ENCODE data around the gene G3BP2.

G3BP2 gene

DNA sequence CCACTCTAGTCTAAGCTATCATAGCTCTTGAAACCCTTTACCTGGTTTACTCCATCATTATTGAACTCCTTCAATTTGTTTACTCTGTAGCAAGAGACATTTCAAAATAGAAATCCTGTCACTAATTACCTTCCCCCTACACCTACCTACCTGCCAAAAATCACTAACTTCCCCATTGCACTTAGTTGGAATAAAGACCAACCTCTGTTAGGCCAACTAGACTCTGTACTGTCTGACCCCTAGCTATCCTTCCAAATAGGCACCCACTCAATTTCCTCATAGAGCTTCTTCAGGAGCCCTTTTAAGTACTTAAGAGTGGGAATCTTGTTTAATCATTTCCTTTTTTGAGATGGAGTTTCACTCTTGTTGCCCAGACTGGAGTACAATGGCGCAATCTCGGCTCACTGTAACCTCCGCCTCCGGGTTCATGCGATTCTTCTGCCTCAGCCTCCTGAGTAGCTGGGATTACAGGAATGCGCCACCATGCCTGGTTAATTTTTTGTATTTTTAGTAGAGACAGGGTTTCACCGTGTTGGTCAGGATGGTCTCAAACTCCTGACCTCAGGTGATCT lies 34.0 kb downstream of the G3BP2 start:
- Histone ChIP-seq H3K9me3 (ENCODE audit: severe bottlenecking) (no peaks in the 10 kb centered on the region), H3K27ac (no peak overlapping the region), H3K27me3 (ENCODE audit: insufficient read depth, low read depth, severe bottlenecking) (no peaks in the 10 kb centered on the region), H3K36me3 (peaks cover 11% of the 10 kb centered on the region), H3K4me3 (ENCODE audit: low read depth, low read length) (no peak overlapping the region)
- TF ChIP-seq CTCF (IDR thresholded peaks at IDR 0.05; ENCODE audit: low read depth, low read length), result no peak
- no peak for DNase-seq

DNA sequence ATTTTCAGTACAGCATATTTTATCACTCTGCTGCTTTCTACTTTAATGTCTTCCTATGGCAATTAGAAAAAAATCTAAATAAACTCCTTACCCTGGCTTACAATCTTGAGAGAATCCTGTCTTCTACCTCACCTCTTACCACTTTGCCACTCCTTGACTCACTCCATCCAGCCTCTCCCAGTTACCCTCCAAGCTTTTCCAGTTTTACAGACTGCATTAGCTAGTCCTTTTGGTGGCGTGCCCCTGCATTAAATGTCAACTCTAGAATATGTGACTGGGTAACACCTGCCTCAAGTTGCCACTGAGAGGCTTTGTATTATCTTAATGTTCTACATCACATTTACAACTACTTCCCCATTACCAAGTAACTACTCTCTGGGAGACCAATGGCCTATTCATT lies 35.4 kb downstream of the G3BP2 start:
- no peaks in the 10 kb centered on the region for H3K27me3 ChIP-seq (ENCODE audit: insufficient read depth, low read depth, severe bottlenecking)
- TF ChIP-seq CTCF (IDR thresholded peaks at IDR 0.05; ENCODE audit: low read depth, low read length), result no peak
- no peak overlapping the region for H3K27ac ChIP-seq
- H3K4me3 ChIP-seq (ENCODE audit: low read depth, low read length), result no peak overlapping the region
- no peak for DNase-seq
- H3K36me3 ChIP-seq, result peaks cover 3% of the 10 kb centered on the region
- H3K9me3 ChIP-seq (ENCODE audit: severe bottlenecking), result no peaks in the 10 kb centered on the region

DNA sequence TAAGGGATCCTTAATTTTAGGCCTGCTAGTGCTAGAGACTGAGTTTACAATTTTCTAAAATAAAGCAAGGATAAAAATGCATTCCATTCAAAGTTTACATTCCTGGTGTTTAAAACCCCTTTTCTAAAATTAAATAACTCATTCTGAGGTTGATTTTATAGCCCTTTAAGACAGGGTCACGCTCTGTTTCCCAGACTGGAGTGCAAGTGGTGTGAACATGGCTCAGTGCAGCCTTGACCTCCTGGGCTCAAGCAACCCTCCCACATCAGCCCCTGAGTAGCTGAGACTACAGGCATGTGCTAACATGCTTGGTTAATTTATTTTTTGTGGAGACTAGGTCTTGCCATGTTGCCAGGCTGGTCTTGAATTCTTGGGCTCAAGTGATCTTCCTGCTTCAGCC lies 36.0 kb downstream of the G3BP2 start:
- Histone ChIP-seq H3K9me3 (ENCODE audit: severe bottlenecking) (no peaks in the 10 kb centered on the region), H3K4me3 (ENCODE audit: low read depth, low read length) (no peak overlapping the region), H3K36me3 (no peaks in the 10 kb centered on the region; the same call in 1 of the 2 replicates), H3K27me3 (ENCODE audit: insufficient read depth, low read depth, severe bottlenecking) (no peaks in the 10 kb centered on the region), H3K27ac (no peak overlapping the region)
- DNase-seq, result no peak
- TF ChIP-seq CTCF (IDR thresholded peaks at IDR 0.05; ENCODE audit: low read depth, low read length), result no peak

GRCh38 chr4:75634951-75635350 lies 38.3 kb downstream of the G3BP2 start:
- no peak for DNase-seq
- TF ChIP-seq CTCF (IDR thresholded peaks at IDR 0.05; ENCODE audit: low read depth, low read length), result no peak
- Histone ChIP-seq H3K27ac (no peak overlapping the region), H3K9me3 (ENCODE audit: severe bottlenecking) (no peaks in the 10 kb centered on the region), H3K4me3 (ENCODE audit: low read depth, low read length) (no peak overlapping the region), H3K36me3 (no peaks in the 10 kb centered on the region; the same call in 1 of the 2 replicates), H3K27me3 (ENCODE audit: insufficient read depth, low read depth, severe bottlenecking) (no peaks in the 10 kb centered on the region)

DNA sequence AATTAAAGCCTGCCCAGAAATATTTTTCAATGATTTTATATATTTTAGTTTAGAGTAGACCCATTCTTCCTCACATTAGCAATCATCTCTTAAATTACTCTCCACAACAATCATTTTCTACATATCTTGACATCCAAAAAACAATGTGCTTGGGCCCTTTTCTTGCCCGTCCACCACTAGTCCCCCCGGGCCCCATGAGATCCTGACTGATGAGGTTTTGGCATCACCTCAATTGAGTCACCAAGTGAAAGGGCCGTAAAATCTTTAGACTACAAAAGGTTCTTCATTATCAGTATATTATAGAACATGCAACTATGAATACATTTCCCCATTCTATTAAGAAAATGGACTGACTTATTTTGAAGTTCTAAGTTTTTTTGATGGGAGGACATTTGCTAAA lies 38.9 kb downstream of the G3BP2 start:
- no peak for DNase-seq
- no peak overlapping the region for H3K27ac ChIP-seq
- no peaks in the 10 kb centered on the region for H3K27me3 ChIP-seq (ENCODE audit: insufficient read depth, low read depth, severe bottlenecking)
- H3K36me3 ChIP-seq, result no peaks in the 10 kb centered on the region
- TF ChIP-seq CTCF (IDR thresholded peaks at IDR 0.05; ENCODE audit: low read depth, low read length), result no peak
- no peaks in the 10 kb centered on the region for H3K9me3 ChIP-seq (ENCODE audit: severe bottlenecking)
- H3K4me3 ChIP-seq (ENCODE audit: low read depth, low read length), result no peak overlapping the region

DNA sequence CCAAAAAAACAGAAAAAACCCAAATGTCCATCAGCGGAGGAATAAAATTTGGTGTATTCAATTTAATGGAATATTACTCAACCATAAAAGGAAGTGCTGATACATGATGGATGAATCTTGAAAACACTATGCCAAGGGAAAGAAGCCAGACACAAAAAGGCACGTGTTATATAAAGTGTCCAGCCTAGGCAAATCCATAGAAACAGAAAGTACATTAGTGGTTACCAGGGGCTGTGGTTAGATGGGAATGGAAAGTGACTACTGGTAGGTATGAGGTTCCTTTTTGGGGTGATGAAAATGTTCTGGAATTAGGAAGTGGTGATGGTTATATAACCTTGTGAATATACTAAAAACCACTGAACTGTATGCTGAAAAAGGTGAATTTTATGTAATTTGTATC lies 39.4 kb downstream of the G3BP2 start:
- Histone ChIP-seq H3K4me3 (ENCODE audit: low read depth, low read length) (no peak overlapping the region), H3K36me3 (no peaks in the 10 kb centered on the region), H3K27me3 (ENCODE audit: insufficient read depth, low read depth, severe bottlenecking) (no peaks in the 10 kb centered on the region), H3K27ac (no peak overlapping the region), H3K9me3 (ENCODE audit: severe bottlenecking) (no peaks in the 10 kb centered on the region)
- no peak for TF ChIP-seq CTCF (IDR thresholded peaks at IDR 0.05; ENCODE audit: low read depth, low read length)
- DNase-seq, result no peak

Measured in WERI-Rb-1 (cell line).